Measurements from ENCODE around the gene XRN1.

Gene XRN1

DNA sequence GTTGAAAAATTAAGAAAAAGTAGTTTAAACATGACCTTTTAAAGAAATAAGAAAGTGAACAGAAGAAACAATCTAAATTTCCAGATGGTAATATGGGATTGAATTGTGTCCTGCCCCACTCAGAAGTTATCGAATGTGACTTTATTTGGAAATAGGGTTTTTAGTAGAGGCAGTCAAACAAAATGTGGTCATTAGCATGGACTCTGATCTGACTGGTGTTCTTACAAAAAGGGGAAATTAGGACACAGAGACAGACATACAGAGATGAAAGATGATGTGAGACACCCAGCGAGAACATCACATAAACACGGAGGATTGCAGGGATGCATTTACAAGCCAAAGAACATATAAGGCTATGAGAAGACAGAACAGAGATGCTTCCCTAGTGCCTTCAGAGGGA lies 73.2 kb downstream of the XRN1 start:
- no peak for TF ChIP-seq GATA3 (IDR thresholded peaks at IDR 0.05; ENCODE audit: low read depth, low read length)
- no peak for TF ChIP-seq GATA2 (IDR thresholded peaks at IDR 0.05; ENCODE audit: low read depth, low read length)

GRCh38 chr3:142366434-142366833 lies 81.4 kb downstream of the XRN1 start:
- TF ChIP-seq GATA3 (IDR thresholded peaks at IDR 0.05; ENCODE audit: low read depth, low read length) (no peak), GATA2 (IDR thresholded peaks at IDR 0.05; ENCODE audit: low read depth, low read length) (no peak)

DNA sequence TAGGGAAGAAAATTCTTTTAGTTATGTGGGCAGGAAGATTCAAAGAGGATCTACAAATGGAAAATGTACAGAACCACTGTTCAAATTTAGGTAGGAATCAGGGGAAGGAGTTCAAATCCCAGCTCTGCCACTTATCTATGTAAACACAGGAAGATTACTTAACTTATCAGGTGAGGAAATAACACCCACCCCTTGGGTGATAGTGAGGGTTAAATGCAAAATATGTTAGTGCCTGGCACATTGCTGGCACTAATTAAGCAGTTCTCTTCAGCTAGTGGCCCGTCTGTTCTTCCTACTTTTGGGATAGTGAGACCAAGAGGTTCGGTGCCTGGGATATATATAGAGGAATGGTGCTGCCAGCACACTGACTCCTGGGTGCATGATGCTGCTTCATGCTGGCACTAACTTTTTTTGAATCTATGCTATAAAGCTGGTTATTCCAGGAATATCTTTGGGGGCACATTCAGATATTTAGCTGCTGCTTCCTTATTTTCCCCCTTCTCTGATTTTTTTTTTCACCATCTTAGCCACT lies 83.8 kb downstream of the XRN1 start:
- TF ChIP-seq GATA3 (IDR thresholded peaks at IDR 0.05; ENCODE audit: low read depth, low read length) = no peak

- TF ChIP-seq GATA3 (IDR thresholded peaks at IDR 0.05; ENCODE audit: low read depth, low read length) = no peak
- no peak for TF ChIP-seq GATA2 (IDR thresholded peaks at IDR 0.05; ENCODE audit: low read depth, low read length)
These were observed 88.5 kb downstream of the XRN1 start for GRCh38 chr3:142359367-142359766.

DNA sequence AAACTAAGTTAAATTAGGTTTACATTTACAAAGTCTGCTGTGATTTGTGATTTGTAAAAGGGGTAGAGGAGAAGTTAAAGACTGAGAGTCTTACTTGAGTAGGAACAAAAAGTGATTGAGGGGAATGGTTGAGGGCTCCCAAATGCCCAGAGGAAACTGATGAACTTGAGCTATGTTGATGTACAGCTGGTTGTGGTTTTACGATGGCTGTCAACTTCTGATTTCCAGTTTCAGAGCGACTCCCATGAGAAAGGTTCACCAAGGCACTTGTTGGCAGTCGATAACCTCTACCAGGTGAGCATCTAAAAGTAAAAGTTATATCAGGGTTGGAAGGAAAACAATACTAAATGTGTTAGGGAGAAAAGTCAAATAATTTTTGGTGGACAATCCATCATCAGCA lies 91.0 kb downstream of the XRN1 start:
- no peak for TF ChIP-seq GATA2 (IDR thresholded peaks at IDR 0.05; ENCODE audit: low read depth, low read length)

DNA sequence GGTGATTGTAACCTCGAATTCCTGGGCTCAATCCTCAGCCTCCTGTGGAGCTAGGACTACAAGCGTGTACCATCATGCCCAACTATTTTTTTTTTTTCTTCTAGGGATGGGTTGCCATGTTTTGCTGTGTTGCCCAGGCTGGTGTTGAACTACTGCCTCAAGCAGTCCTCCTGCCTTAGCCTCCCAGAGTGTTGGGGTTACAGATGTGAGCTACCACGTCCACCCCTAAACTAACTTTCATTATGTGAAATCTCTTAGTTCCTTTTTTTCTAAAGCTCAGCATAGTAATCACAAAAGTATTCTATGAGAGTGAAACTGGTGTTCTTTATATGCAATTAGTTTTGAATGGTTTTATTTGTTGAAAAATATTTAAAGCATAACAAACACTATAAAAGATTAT lies 92.1 kb downstream of the XRN1 start:
- TF ChIP-seq GATA2 (IDR thresholded peaks at IDR 0.05; ENCODE audit: low read depth, low read length) (no peak), GATA3 (IDR thresholded peaks at IDR 0.05; ENCODE audit: low read depth, low read length) (no peak)

DNA sequence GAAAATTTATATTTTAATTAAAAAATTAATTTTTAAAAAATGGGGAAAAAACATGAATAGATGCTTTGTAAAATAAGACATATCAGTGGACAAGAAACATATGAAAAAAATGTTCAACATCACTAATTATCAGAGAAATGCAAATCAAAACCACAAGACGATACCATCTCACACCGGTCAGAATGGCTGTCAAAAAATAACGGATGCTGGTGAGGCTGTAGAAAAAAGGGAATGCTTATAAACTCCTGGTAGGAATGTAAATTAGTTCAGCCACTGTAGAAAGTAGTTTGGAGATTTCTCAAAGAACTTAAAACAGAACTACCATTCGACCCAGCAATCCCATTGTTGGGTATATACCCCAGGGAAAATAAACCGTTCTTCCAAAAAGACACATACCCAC lies 93.8 kb downstream of the XRN1 start:
- TF ChIP-seq GATA3 (IDR thresholded peaks at IDR 0.05; ENCODE audit: low read depth, low read length) (no peak), GATA2 (IDR thresholded peaks at IDR 0.05; ENCODE audit: low read depth, low read length) (no peak)

DNA sequence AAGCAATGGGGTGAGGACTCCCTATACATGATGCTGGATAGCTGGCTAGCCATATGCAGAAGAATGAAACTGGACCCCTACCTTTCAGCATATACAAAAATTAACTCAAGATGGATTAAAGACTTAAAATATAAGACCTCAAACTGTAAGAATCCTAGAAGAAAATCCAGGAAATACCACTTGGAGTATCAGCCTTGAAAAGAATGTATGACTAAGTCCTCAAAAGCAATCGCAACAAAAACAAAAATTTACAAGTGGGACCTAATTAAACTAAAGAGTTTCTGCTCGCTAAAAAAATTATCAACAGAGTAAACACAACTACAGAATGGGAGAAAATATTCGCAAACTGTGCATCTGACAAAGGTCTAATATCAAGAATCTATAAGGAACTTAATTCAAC lies 94.3 kb downstream of the XRN1 start:
- TF ChIP-seq GATA3 (IDR thresholded peaks at IDR 0.05; ENCODE audit: low read depth, low read length) (no peak), GATA2 (IDR thresholded peaks at IDR 0.05; ENCODE audit: low read depth, low read length) (no peak)

- no peak for TF ChIP-seq GATA3 (IDR thresholded peaks at IDR 0.05; ENCODE audit: low read depth, low read length)
- TF ChIP-seq GATA2 (IDR thresholded peaks at IDR 0.05; ENCODE audit: low read depth, low read length) = no peak
These were observed 99.4 kb downstream of the XRN1 start for GRCh38 chr3:142348460-142348859.

DNA sequence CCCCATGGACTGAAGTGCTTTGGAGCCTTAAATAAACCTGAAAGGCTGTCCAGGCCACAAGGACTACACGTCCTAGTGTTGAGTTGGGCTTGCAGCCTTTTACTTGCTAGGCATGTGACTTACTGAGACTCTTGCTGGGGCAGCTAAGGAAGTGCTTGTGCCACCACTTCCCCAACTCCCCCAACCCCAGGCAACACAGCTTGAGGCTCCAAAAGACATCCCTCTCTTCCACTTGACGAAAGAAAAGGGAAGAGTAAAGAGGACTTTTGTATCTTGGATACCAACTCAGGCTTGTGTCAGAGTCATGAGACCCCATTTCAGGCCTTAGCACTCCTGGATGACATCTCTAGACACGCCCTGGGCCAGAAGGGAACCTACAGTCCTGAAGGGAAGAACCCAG lies 109.8 kb downstream of the XRN1 start:
- TF ChIP-seq GATA3 (IDR thresholded peaks at IDR 0.05; ENCODE audit: low read depth, low read length) = no peak
- TF ChIP-seq GATA2 (IDR thresholded peaks at IDR 0.05; ENCODE audit: low read depth, low read length) = no peak

GRCh38 chr3:142332390-142332789 lies 115.4 kb downstream of the XRN1 start:
- TF ChIP-seq GATA3 (IDR thresholded peaks at IDR 0.05; ENCODE audit: low read depth, low read length) (no peak), GATA2 (IDR thresholded peaks at IDR 0.05; ENCODE audit: low read depth, low read length) (no peak)

DNA sequence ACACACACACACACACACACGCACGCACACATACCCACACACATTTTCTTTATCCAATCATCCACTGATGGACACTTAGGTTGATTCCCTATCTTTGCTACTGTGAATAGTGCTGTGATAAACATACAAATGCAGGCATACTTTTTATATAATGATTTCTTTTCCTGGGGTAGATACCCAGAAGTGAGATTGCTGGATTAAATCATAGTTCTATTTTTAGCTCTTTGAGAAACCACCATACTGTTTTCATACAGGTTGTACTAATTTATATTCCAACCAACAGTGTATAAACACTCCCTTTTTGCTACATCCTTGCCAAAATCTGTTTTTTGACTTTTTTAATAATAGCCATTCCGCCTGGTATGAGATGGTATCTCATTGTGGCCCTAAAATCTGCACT lies 127.9 kb downstream of the XRN1 start:
- TF ChIP-seq GATA2 (IDR thresholded peaks at IDR 0.05; ENCODE audit: low read depth, low read length) (no peak), GATA3 (IDR thresholded peaks at IDR 0.05; ENCODE audit: low read depth, low read length) (no peak)

DNA sequence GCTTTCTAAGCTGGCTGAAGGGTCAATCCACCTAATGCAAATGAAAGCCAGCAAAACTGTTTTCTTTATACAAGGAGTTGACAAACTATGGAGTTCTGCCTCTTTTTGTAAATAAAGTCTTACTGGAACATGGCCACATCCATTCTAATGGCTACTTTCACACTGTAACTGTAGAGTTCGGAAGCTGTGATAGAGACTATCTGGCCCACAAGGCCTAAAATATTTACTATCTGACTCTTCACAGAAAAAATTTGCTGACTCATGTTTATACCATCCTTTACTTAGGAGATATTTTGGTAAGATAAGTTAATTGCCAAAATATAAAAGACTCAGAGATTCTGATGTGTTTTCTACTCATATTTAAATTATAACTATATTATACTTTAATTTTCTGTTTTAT lies 128.7 kb downstream of the XRN1 start:
- TF ChIP-seq GATA2 (IDR thresholded peaks at IDR 0.05; ENCODE audit: low read depth, low read length) = no peak
- TF ChIP-seq GATA3 (IDR thresholded peaks at IDR 0.05; ENCODE audit: low read depth, low read length) = no peak

DNA sequence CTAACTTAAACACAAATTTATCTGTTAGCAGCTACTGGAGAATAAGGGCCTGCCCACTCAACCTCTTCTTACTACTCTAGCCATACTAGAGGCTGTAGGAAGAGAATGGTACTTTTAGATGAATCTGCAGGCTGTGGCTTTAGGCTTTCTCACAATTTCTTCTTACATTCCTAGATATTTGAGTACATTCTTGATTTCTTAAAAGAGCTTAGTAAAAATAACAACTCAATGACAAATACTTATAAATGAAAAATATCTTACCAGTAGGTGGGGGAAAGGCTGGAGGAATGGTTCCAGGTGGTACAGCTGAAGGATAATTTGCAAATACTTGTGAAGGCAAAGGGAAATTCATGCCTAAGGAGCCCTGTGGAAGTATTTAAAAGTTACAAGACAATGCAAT lies 129.5 kb downstream of the XRN1 start:
- TF ChIP-seq GATA3 (IDR thresholded peaks at IDR 0.05; ENCODE audit: low read depth, low read length) (no peak), GATA2 (IDR thresholded peaks at IDR 0.05; ENCODE audit: low read depth, low read length) (no peak)

GRCh38 chr3:142315083-142315482 lies 132.8 kb downstream of the XRN1 start:
- TF ChIP-seq GATA3 (IDR thresholded peaks at IDR 0.05; ENCODE audit: low read depth, low read length) = no peak
- no peak for TF ChIP-seq GATA2 (IDR thresholded peaks at IDR 0.05; ENCODE audit: low read depth, low read length)

DNA sequence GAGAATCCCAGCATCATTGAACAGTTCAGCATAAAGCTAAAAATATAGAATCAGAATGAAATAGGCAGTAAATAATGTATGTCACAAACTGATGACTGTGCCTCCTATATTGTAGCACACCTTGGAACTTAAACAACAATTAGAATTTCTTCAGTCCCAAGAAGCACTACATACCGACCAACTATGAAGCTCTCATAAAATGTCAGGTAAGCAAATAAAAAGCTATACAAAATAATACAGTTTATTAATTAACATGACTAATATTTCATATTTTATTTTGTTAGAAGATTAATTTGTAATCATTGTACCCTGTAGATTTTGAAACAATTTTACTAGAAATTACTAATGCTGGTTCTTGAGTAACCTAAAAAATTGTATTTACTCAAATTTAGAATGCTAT lies 137.4 kb downstream of the XRN1 start:
- TF ChIP-seq GATA2 (IDR thresholded peaks at IDR 0.05; ENCODE audit: low read depth, low read length) (no peak), GATA3 (IDR thresholded peaks at IDR 0.05; ENCODE audit: low read depth, low read length) (no peak)

Measured in SH-SY5Y (cell line).